Liver (tissue), 3 donors: ENCODE measurements around the gene EHBP1.

Experiments used
- EGR1 ChIP-seq, 2 donors: IDR thresholded peaks; 2 replicates each; pipeline ENCODE4 v1.6.1; 2016 to 2018; ENCODE audit warnings: antibody characterized with exemption in 2 of 2, low read depth in 2 of 2
- GABPA ChIP-seq, 2 donors: IDR thresholded peaks in 1 of 2; conservative IDR thresholded peaks in 1 of 2; 2 replicates each; pipeline ENCODE4 v1.6.1; 2016; ENCODE audit warnings: antibody characterized with exemption in 2 of 2, mild to moderate bottlenecking in 1 of 2, moderate library complexity in 1 of 2
- TF ChIP-seq, protein P1 (sequence below): fragments of 150-350 bp; IDR thresholded peaks from 2 replicates; pipeline ENCODE4 v1.5.1; 2017; ENCODE audit warnings: improper control_type of control experiment, low read depth, low read length; ENCODE audit not compliant: missing input control
- donor health status: healthy.
- donor health status: healthy.

DNA sequence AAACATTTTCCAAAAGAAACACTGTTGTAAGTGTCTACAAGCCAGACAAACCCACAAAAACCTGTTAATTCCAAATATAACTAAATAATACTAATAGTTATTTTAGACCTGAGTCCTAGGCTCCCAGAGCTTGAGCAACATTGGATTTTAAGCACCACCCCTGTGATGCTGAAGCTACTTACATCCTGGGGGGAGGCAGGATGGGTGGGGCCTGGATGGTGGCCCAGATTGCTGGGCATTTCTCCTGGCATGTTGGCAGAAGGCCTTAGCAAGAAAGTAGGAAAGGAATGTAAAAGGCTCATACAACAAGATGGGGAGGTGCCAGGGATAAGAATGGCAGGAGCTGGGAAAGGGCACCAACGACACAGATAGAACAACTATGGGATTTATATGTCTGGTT is 294.4 kb downstream of the EHBP1 start:
- TF ChIP-seq GABPA (IDR thresholded peaks at IDR 0.05 in 1 of 2, conservative IDR thresholded peaks at IDR 0.05 in 1 of 2) (no peak), EGR1 (IDR thresholded peaks at IDR 0.05; ENCODE audit: low read depth in 2 of 2) (no peak)
- TF ChIP-seq, protein P1, sequence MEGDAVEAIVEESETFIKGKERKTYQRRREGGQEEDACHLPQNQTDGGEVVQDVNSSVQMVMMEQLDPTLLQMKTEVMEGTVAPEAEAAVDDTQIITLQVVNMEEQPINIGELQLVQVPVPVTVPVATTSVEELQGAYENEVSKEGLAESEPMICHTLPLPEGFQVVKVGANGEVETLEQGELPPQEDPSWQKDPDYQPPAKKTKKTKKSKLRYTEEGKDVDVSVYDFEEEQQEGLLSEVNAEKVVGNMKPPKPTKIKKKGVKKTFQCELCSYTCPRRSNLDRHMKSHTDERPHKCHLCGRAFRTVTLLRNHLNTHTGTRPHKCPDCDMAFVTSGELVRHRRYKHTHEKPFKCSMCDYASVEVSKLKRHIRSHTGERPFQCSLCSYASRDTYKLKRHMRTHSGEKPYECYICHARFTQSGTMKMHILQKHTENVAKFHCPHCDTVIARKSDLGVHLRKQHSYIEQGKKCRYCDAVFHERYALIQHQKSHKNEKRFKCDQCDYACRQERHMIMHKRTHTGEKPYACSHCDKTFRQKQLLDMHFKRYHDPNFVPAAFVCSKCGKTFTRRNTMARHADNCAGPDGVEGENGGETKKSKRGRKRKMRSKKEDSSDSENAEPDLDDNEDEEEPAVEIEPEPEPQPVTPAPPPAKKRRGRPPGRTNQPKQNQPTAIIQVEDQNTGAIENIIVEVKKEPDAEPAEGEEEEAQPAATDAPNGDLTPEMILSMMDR: no peak
